Right kidney (tissue), 1 donor: ENCODE data around the gene SCRN1.
"Not testable (repeated sequence)": the region's sequence is repeated elsewhere in the genome, so short reads cannot be mapped to it uniquely, and the experiment has no call there.

ENCODE experiments used
- DNase-seq: peaks from one replicate; pipeline ENCODE4 v3.0.0-alpha.2; 2016

The SCRN1 gene

DNA sequence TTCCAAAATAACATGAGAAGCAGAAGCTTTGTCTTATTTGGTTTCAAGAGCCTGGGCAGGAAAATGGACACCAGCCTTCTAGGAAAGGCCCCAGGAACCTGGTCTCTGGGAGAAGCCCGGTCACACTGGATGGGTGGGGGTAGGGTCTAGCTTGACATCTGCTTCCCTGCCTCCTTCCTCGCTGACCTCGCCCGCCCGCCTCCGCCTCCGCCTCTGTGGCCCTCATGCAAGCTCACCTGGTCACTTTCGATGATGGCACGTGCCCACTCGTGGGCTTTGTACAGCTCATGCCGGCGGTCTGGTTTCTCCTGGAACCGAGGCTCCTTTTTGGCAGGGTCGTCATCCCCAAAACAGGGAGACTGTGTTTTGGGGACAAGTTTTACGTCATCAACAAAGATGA, 63.4 kb downstream of the SCRN1 start:
- no peak for DNase-seq

- no peak for DNase-seq
These were observed 64.9 kb downstream of the SCRN1 start for GRCh38 chr7:29924684-29925083.

GRCh38 chr7:29924006-29924405, 65.6 kb downstream of the SCRN1 start:
- no peak for DNase-seq

DNA sequence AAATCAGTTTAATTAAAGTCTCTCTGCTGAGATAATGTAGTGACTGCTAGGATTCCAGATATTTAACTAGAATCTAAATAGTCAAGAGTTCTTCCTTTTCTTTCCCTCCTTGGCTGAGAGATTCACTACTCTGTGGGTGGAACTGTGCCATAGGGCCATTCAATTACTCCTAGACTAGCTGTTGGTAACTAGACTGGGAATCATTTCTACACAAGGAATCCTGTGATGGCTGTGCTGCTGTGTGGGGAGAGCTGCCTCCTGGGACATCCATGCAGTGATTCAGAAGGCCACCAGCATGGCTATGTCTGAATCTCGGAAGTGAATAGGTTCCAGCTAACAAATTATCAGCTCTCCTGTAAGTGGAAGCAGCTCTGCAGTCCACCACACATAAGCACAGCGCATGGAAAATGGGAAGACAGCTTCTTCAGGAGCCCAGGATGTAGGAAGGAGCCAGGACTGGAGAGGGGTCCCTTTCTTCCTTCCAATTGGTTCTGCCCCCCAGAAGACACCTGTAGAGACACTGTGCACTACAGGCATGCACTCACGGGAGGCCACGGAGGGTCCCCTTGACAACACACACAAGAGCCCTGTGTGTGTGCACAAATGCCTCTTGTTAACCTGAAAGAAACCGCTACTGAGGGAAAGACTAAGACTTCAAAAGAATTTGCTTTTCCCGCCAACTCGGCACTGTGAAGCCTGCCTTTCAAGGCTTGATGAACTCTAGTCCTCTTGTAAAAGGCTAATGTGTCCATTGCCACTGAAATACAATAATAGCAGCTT, 66.5 kb downstream of the SCRN1 start:
- no peak for DNase-seq

DNA sequence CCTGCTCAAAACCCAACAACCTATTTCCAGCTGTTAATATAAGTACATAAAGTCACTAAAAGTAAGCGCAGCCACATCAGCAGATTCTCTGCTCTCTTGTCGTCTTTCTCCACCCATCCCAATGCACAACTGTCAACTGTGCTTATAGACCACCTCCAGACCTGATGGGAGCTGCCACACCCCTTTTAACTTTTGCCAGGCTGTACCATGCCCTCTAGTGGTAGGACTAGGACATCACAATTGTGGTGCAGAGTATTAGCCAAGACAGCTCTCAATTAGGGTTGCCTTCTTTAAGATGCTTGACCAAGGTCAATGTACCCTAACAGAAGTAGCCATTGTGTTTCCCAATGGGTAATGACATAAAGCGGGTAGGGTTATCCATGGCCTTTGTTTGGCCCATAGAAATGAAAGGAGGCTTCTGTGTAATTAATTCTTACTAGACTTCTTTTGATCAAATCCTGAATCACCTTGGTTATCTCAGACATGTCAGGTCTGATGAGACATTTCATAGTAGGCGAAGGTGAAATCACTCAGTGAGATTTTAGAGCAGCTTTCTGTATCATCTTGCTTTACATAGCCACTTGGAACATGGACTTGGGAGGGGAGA, 68.1 kb downstream of the SCRN1 start:
- DNase-seq: peak; percentile 32

GRCh38 chr7:29920491-29920890, 69.1 kb downstream of the SCRN1 start:
- no peak for DNase-seq

- no peak for DNase-seq
These were observed 69.8 kb downstream of the SCRN1 start for GRCh38 chr7:29919790-29920189.

DNA sequence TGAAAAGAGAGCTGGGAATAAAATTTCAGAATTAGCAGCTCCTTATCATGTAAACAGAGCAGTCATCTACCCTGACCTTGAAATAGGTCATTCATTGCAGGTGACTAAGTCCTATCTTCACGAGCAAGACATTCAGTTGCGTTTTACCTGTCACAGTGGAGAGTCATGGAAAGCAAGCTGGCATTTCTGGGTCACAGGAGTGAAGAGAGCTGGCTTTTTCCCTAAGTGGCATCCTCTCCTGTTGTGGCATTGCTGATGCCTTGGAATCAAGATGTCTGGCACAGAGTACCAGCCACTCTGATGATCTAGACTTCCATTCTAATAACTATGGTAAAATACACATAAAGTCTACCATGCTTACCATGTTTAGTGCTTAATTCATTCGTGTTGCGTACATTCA, 70.8 kb downstream of the SCRN1 start:
- DNase-seq: no peak

DNA sequence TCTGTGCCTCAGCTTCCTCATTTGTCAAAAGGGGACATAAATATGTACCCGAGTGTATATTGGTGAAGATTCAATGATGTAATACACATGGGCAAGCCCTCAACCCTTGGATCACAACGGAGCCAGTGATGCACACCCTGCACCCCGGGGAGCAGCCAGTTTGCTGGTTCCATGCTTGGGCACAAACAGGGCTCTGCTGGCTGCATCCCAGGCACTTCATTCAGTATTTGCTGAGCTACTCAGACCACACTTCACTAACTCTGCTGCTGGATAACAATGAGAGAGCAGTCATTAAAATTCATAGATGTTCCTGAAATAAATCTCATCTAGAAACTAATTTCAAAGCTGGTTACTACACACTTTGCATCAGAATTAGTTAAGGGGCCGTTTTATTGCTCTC, 72.0 kb downstream of the SCRN1 start:
- no peak for DNase-seq

DNA sequence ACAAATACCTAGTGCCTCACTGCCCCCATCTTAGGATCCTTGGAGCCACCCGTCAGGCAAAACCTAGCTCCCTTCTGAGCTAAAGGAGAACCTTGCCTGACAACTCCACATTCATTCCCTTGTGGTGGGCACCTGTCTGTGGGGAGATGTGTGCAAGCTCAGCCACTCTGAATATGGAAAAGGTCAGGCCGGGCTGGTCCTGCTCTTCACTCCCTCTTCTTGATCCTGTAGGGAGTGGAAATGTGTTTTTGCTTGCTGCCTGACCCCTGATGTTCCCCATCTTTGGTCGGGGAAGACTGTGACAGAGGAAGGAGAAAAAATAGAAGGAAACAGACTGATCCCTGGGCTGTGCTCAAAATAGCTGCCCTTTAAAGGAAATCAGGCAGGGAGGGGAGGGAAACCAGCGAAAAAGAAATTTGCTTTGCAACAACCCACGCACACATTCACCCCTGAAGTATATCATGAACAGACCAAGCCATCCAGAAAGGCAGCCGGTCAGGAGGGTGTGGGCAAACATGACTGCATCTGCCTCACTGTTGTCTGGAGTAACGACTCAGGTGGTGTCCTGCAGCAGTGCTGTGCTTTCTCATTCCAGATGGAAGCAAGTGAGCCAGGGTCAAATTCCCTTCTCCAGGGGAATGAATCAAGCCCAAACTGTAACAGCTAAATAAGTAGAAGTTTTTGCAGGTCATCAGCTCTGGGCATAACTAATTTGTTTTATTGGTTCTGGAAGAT, 74.0 kb downstream of the SCRN1 start:
- DNase-seq: no peak

GRCh38 chr7:29914180-29914579, 75.4 kb downstream of the SCRN1 start:
- no peak for DNase-seq

DNA sequence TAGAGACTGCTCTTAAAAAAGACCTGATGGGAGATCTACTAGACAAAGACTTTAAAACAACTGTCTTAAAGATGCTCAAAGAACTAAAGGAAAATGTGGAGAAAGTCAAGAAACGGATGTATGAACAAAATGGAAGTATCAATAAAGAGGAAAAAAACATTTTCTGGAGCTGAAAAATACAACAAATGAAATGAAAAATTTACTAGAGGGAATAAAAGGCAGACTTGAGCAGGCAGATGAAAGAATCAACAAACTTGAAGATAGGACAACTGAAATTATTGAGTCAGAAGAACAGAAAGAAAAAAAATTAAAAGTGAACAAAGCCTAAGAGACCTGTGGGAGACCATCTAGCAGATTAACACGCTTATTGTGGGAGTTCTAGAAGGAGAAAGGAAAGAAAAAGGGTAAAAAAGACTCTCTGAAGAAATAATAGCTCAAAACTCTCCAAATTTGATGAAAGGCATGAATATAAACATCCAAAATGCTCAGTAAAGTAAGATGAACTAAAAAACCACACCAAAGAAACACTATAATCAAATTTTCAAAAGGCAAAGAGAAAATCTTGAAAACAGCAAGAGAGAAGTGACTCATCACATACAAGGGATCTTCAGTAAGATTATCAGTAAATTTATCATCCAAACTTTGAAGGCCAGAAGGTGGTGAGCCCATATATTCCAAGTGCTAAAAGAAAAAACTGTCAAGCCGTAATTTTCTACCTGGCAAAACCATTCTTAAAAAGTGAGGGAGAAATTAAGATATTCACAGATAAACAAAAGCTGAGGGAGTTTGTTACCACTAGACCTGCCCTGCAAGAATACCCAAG, 83.2 kb downstream of the SCRN1 start:
- no peak for DNase-seq

DNA sequence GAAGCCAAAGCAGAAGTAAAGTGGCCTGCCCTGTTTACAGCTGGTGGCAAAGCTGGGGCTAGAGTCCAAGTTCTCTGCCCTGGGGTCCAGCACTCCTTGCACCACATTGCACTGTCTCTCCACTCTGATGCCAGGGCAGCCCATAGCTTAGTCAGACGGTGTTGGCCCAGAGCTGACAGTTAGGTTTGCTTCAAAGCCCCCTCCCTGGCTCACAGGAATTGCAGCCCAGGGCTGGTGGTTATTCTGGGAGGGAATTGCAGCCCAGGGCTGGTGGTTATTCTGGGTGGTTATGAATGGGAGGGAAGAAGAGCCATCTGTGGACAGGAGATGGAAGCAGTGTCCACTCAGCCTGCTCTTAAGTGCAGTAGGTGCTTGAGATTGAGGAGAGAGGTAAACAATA, 88.9 kb downstream of the SCRN1 start:
- DNase-seq: no peak

DNA sequence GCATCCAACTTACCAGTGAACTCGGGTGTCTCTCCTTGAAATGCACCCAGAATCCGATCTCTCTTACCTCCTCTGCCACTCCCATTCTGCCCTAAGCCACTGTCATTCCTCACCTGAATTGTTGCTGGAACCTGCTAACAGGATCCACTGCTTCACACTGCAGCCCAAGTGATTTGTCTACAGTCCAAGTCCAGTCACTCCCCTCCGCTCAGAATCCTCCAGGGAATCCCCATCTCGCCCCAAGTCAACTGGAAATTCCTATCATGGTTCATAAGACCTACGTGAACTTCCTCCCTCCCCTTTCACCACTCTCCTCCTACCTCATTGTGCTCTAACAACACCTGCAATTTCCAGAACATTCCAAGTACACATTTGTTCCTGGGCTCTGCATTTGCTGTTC, 91.3 kb downstream of the SCRN1 start:
- DNase-seq: no peak

DNA sequence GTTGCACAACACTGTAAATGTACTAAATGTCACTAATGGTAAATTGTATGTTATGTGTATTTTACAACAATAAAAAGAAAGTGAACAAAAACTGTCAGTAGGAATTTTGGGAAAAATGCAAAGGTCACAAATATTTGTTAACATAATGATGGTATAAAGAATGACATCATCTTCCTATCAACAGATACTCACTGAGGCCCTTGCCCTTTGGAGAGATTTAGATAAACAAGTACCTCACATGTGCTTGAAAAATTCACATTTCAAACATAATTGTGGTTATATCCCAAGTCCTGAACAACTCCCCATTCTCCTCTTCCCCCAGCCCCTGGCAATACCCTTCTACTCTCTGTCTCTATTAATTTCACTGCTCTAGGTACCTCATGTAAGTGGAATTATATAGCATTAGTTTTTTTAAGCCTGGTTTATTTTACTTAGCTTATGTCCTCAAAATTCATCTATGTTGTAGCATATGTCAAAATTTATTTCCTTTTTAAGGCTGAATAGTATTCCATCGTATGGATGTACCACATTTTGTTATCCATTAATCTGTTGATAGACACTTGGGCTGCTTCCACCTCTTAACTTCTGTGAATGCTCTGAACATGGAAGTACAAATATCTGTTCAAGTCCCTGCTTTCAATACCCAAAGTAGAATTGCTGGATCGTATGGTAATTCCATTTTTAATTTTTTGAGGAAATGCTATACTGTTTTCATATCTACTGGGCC, 92.8 kb downstream of the SCRN1 start:
- DNase-seq: no peak

DNA sequence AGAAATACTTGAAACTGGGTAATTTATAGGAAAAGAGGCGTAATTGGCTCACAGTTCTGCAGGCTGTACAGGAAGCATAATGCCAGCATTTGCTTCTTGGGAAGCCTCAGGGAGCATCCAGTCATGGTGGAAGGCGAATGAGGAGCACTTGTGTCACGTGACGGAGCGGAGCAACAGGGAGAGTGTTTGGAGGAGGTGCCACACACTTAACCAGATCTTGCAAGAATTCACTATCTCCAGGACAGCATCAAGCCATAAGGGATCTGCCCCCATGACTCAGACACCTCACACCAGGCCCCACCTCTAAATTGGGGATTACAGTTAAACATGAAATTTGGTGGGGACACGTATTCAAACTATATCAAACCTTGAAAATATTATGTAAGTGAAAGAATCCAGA, 94.0 kb downstream of the SCRN1 start:
- DNase-seq: no peak

DNA sequence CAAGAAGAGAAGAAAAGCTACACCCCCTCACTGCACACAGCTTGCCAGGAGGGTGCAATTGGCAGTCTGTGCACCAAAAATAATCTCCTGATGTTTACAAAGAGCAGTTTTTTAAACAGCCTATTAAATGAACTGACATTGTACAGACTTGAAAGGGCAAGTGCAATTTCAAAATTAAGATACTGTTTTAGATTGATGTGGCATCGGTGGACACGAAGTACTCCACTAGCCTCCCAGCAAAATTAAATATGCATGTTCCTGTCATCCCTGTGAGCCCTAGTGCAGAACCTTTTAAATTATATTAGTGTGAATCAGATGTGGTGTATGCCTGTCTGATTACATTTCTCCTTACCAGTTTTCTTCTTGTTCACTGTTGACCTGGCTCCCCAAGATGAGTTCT, 95.3 kb downstream of the SCRN1 start:
- DNase-seq: no peak

GRCh38 chr7:29893351-29893965, 96.1 kb downstream of the SCRN1 start:
- DNase-seq: no peak

- DNase-seq: no peak
These were observed 97.4 kb downstream of the SCRN1 start for GRCh38 chr7:29892231-29892630.

GRCh38 chr7:29891766-29892165, 97.8 kb downstream of the SCRN1 start:
- no peak for DNase-seq

- not testable (repeated sequence) for DNase-seq
These were observed 98.8 kb downstream of the SCRN1 start for GRCh38 chr7:29890786-29891185.

DNA sequence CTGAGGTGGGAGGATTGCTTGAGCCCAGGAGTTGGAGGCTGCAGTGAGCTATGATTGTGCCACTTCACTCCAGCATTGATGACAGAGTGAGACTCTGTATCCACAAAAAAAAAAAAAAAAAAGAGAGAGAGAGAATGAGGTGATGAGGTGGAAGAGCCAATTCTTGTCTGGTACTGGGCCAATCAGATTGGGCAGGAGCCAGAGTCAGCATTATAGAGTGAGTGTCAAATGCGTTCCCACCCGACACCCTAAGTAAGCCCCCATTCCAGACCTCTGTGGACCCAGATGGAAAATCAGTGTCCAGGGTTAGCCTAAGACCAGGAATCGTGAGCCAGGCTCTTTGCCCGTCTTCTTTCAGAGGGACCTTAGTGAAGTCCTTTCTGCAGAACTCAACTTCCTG, 99.3 kb downstream of the SCRN1 start:
- no peak for DNase-seq
